IMR-90 (cell line): ENCODE results near the gene EML6. TPM values are rescaled to one million over a fixed set of nuclear protein-coding genes. Genes with fewer than 3 reads are reported as not detected.

Experiments
- ATAC-seq: fragments of 200-7000 bp; cut with Tn5 transposase; 2 replicates; pipeline ENCODE4 v1.9.1; 2020; ENCODE audit warnings: low read depth, mild to moderate bottlenecking, moderate library complexity
- BruUV-seq: library from RNA; stranded (reverse); fragments of 400-500 nt; replicated peaks from 2 replicates; lab custom pipeline; 2021; lab: Mats Ljungman, UMichigan
- CTCF ChIA-PET: fragments of 300-600 bp; formaldehyde crosslinking; extraction: SDS; loops from one replicate; lab custom pipeline; 2021; ENCODE audit warnings: antibody characterized with exemption; lab: Yijun Ruan, JAX
- POLR2A ChIA-PET: fragments of 300-600 bp; sonication (Branson Sonifier 250); formaldehyde crosslinking; loops from one replicate; lab custom pipeline; 2022; ENCODE audit warnings: antibody characterized with exemption; ENCODE audit not compliant: unreplicated experiment; lab: Charles Lee
- DNase-seq: peaks from one replicate; pipeline ENCODE4 v3.0.0; 2013
- H2AFZ ChIP-seq: replicated peaks from 2 replicates; pipeline ENCODE3; 2013; ENCODE audit warnings: low read length, mild to moderate bottlenecking; ENCODE audit not compliant: poor library complexity
- H2AK5ac ChIP-seq: 2 replicates; pipeline ENCODE4 v1.6.1; 2013; ENCODE audit warnings: low read depth, low read length, inconsistent platforms
- H2AK9ac ChIP-seq: replicated peaks from 2 replicates; pipeline ENCODE3; 2013; ENCODE audit warnings: mild to moderate bottlenecking, low read depth, low read length, moderate library complexity; ENCODE audit not compliant: poor library complexity
- H2BK120ac ChIP-seq: 2 replicates; pipeline ENCODE4 v1.6.1; 2013; ENCODE audit warnings: low read depth, low read length, inconsistent platforms
- H2BK15ac ChIP-seq: 3 replicates; pipeline ENCODE4 v1.6.1; 2013; ENCODE audit warnings: low read depth, low read length, inconsistent platforms
- H2BK20ac ChIP-seq: 2 replicates; pipeline ENCODE4 v1.6.1; 2013; ENCODE audit warnings: low read depth, mild to moderate bottlenecking, inconsistent platforms, low read length, moderate library complexity
- H2BK5ac ChIP-seq: 2 replicates; pipeline ENCODE4 v1.6.1; 2013; ENCODE audit warnings: mild to moderate bottlenecking, low read depth, low read length, inconsistent platforms; ENCODE audit not compliant: poor library complexity, severe bottlenecking
- H3K14ac ChIP-seq: replicated peaks from 2 replicates; pipeline ENCODE4 v1.6.1; 2013; ENCODE audit warnings: low read depth, low read length, inconsistent platforms
- H3K18ac ChIP-seq: 2 replicates; pipeline ENCODE4 v1.6.1; 2013; ENCODE audit warnings: low read depth, low read length, control low read depth
- H3K23ac ChIP-seq: 2 replicates; pipeline ENCODE4 v1.6.1; 2013; ENCODE audit warnings: low read depth, low read length, inconsistent platforms
- H3K27ac ChIP-seq: 2 replicates; pipeline ENCODE4 v1.5.1; 2013; ENCODE audit warnings: mild to moderate bottlenecking, control low read depth, low read length; ENCODE audit not compliant: insufficient read depth
- H3K27me3 ChIP-seq: 2 replicates; pipeline ENCODE4 v1.6.1; 2013; ENCODE audit warnings: low read length; ENCODE audit not compliant: control insufficient read depth, insufficient read depth
- H3K36me3 ChIP-seq: 2 replicates; pipeline ENCODE4 v1.6.1; 2013; ENCODE audit warnings: low read length, mixed read lengths; ENCODE audit not compliant: control insufficient read depth, insufficient read depth
- H3K4ac ChIP-seq: 2 replicates; pipeline ENCODE4 v1.6.1; 2013; ENCODE audit warnings: low read depth, low read length, inconsistent platforms
- H3K4me1 ChIP-seq: 2 replicates; pipeline ENCODE4 v1.6.1; 2013; ENCODE audit warnings: low read length, mixed read lengths; ENCODE audit not compliant: control insufficient read depth, insufficient read depth
- H3K4me2 ChIP-seq: 2 replicates; pipeline ENCODE4 v1.6.1; 2013; ENCODE audit warnings: low read depth, mild to moderate bottlenecking, control low read depth, low read length, moderate library complexity
- H3K4me3 ChIP-seq: 2 replicates; pipeline ENCODE4 v1.5.1; 2013; ENCODE audit warnings: low read depth, mild to moderate bottlenecking, control low read depth, low read length, moderate library complexity; ENCODE audit not compliant: insufficient read depth
- H3K56ac ChIP-seq: 2 replicates; pipeline ENCODE4 v1.6.1; 2013; ENCODE audit warnings: low read length, inconsistent platforms; ENCODE audit not compliant: insufficient read depth; ENCODE audit errors: extremely low read depth
- H3K79me1 ChIP-seq, 2 experiments: 2 replicates each; pipeline ENCODE4 v1.6.1; 2013; ENCODE audit warnings: low read length in 2 of 2, inconsistent platforms in 1 of 2, low read depth in 1 of 2
- H3K9ac ChIP-seq: 2 replicates; pipeline ENCODE4 v1.6.1; 2013; ENCODE audit warnings: low read depth, low read length, control low read depth
- H3K9me1 ChIP-seq: 2 replicates; pipeline ENCODE4 v1.6.1; 2013; ENCODE audit warnings: low read length, inconsistent platforms; ENCODE audit not compliant: insufficient read depth
- H3K9me3 ChIP-seq: 2 replicates; pipeline ENCODE4 v1.6.1; 2013; ENCODE audit warnings: low read length; ENCODE audit not compliant: control insufficient read depth, insufficient read depth
- H4K20me1 ChIP-seq: 2 replicates; pipeline ENCODE4 v1.6.1; 2013; ENCODE audit warnings: low read length, inconsistent platforms; ENCODE audit not compliant: insufficient read depth
- H4K5ac ChIP-seq: 2 replicates; pipeline ENCODE4 v1.6.1; 2013; ENCODE audit warnings: mild to moderate bottlenecking, low read depth, low read length, control low read depth
- H4K8ac ChIP-seq, 2 experiments: 2 replicates each; pipeline ENCODE4 v1.6.1; 2013; ENCODE audit warnings: low read depth in 2 of 2, low read length in 2 of 2, control low read depth in 1 of 2, inconsistent platforms in 1 of 2
- H4K91ac ChIP-seq: 2 replicates; pipeline ENCODE4 v1.6.1; 2013; ENCODE audit warnings: low read depth, low read length, inconsistent platforms; ENCODE audit not compliant: insufficient read depth
- CEBPB ChIP-seq: IDR thresholded peaks from 2 replicates; pipeline ENCODE4 v1.6.1; 2012; ENCODE audit warnings: low read depth, low read length, improper control_type of control experiment
- MAZ ChIP-seq: IDR thresholded peaks from 2 replicates; pipeline ENCODE4 v1.6.1; 2012; ENCODE audit warnings: low read depth, mild to moderate bottlenecking, low read length, improper control_type of control experiment, moderate library complexity, borderline replicate concordance
- NFE2L2 ChIP-seq: fragments of 150-350 bp; IDR thresholded peaks from 2 replicates; pipeline ENCODE4 v1.6.1; 2016; ENCODE audit warnings: low read depth, mild to moderate bottlenecking, low read length
- dilution Hi-C: fragments of 300-500 bp; cut with HindIII; formaldehyde crosslinking; loops from one replicate; pipeline ENCODE4 v1.14.3; 2018; ENCODE audit warnings: low sequenced_read_pairs; ENCODE audit not compliant: unreplicated experiment
- in situ Hi-C: fragments of 300-500 bp; cut with MboI; formaldehyde crosslinking; loops from 3 replicates; pipeline ENCODE4 v1.14.3; 2019; ENCODE audit warnings: low sequenced_read_pairs, inconsistent platforms, mixed read lengths
- intact Hi-C: fragments of 100-400 bp; cut with micrococcal nuclease; formaldehyde crosslinking; loops from 2 replicates; pipeline ENCODE4 v1.10.0; 2022
- polyA plus RNA-seq, 3 experiments: library from polyadenylated mRNA; depleted of rRNA; stranded (reverse); fragments of >200 nt; gene quantifications; 2 replicates each; pipeline ENCODE4 v1.2.3, GENCODE V29; 2012; ENCODE audit warnings: low replicate concordance in 1 of 3
- total RNA-seq: library from RNA; depleted of rRNA; stranded (reverse); fragments of >200 nt; gene quantifications from 2 replicates; pipeline ENCODE4 v1.2.3, GENCODE V29; 2012
- TF ChIP-seq, protein P1 (sequence below): fragments of 150-350 bp; IDR thresholded peaks from 2 replicates; pipeline ENCODE4 v1.6.1; 2016; ENCODE audit warnings: low read depth, mild to moderate bottlenecking, low read length, moderate library complexity, borderline replicate concordance

The EML6 gene
- total and polyA plus RNA-seq, 2 of the 4 experiments (the other 2 are of a cell fraction): 0.18 to 0.19 TPM

DNA sequence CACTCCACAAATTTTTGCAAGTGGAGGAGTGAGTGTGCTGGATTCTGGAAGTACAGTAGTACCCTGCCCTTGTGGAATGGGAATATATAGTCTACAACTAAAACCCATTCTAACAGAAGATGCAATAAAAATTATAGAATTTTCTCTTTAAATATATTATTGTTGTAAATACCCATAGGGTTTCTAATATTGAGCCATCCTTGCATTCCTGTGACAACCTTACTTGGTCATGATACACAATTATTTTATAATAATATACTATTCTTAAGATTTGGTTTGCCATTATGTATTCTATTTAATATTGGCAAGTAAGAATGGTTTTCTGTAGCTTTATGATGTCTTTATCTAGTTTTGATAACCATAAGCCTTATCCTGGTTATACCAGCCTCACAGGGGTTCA is 52.2 kb downstream of the EML6 start:
- H3K9me3 ChIP-seq: peaks cover 7% of the 10 kb centered on the region
- no peak overlapping the region for H2BK15ac ChIP-seq
- no peaks in the 10 kb centered on the region for H3K4me1 ChIP-seq
- BruUV-seq: no TSS peak
- no peak overlapping the region for H2BK5ac ChIP-seq
- H4K8ac ChIP-seq: no peak overlapping the region
- H4K5ac ChIP-seq: no peak overlapping the region
- H4K20me1 ChIP-seq: no peaks in the 10 kb centered on the region
- no peaks in the 10 kb centered on the region for H3K27me3 ChIP-seq
- no peak overlapping the region for H2AFZ ChIP-seq
- no peak overlapping the region for H2AK9ac ChIP-seq
- H3K79me1 ChIP-seq: no peaks in the 10 kb centered on the region
- H2BK20ac ChIP-seq: no peak overlapping the region
- H2AK5ac ChIP-seq: no peak overlapping the region
- no peak overlapping the region for H4K91ac ChIP-seq
- H2BK120ac ChIP-seq: no peak overlapping the region
- no peak overlapping the region for H3K14ac ChIP-seq
- dilution Hi-C loops: no loop called here
- H3K27ac ChIP-seq: no peak overlapping the region
- no peak overlapping the region for H3K9ac ChIP-seq
- intact Hi-C loops: no loop called here
- TF ChIP-seq, protein P1, sequence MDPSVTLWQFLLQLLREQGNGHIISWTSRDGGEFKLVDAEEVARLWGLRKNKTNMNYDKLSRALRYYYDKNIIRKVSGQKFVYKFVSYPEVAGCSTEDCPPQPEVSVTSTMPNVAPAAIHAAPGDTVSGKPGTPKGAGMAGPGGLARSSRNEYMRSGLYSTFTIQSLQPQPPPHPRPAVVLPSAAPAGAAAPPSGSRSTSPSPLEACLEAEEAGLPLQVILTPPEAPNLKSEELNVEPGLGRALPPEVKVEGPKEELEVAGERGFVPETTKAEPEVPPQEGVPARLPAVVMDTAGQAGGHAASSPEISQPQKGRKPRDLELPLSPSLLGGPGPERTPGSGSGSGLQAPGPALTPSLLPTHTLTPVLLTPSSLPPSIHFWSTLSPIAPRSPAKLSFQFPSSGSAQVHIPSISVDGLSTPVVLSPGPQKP: no peak
- no peak for TF ChIP-seq CEBPB
- no peak for TF ChIP-seq MAZ
- TF ChIP-seq NFE2L2: no peak
- no peaks in the 10 kb centered on the region for H3K9me1 ChIP-seq
- no peak overlapping the region for H3K23ac ChIP-seq
- DNase-seq (no peak), ATAC-seq (no peak)
- H3K18ac ChIP-seq: no peak overlapping the region
- H3K56ac ChIP-seq: no peak overlapping the region
- H3K4ac ChIP-seq: no peak overlapping the region
- CTCF ChIA-PET: no interaction called here
- no peaks in the 10 kb centered on the region for H3K36me3 ChIP-seq
- H3K4me2 ChIP-seq: no peak overlapping the region
- H3K4me3 ChIP-seq: no peak overlapping the region
- in situ Hi-C loops: no loop called here
- POLR2A ChIA-PET: no interaction called here
